ENCODE data around the gene GAPT. TPM values are rescaled to one million over a fixed set of nuclear protein-coding genes. Genes with fewer than 3 reads are reported as not detected.

Gene GAPT
- total and polyA plus RNA-seq, 12 donors: 0.28 to 2.2 (median 0.65) TPM; not detected in 1

GRCh38 chr5:58466939-58467338 is 24.3 kb upstream of the GAPT start:
- no peaks in the 10 kb centered on the region for H3K9me3 ChIP-seq (replicated peaks in 1 of 3)
- H3K27ac ChIP-seq: no peak overlapping the region
- TF ChIP-seq POLR2A (IDR thresholded peaks at IDR 0.05): no peak
- TF ChIP-seq CTCF (IDR thresholded peaks at IDR 0.05): no peak
- H3K4me1 ChIP-seq (replicated peaks in 1 of 2): no peaks in the 10 kb centered on the region
- H3K4me3 ChIP-seq: no peak overlapping the region
- DNase-seq: peak in 5 of 7 donors; percentile 12 to 29 (median 24)
- WGBS, 4 donors: 35 to 50% (median 41%) methylated on average over 4 of the region's 4 CpGs
- intact Hi-C loops (cut with DNase I): loop anchor here in 1 of 2 donors (10.0 kb wide), 1 partner anchor 962 kb away; no protein-coding TSS in a partner anchor
- no peaks in the 10 kb centered on the region for H3K36me3 ChIP-seq (replicated peaks in 1 of 2)
- H3K27me3 ChIP-seq: no peaks in the 10 kb centered on the region

- intact Hi-C loops (cut with DNase I): loop anchor here in 1 of 2 donors (10.0 kb wide), 1 partner anchor 965 kb away; no protein-coding TSS in a partner anchor
- no peaks in the 10 kb centered on the region for H3K9me3 ChIP-seq (replicated peaks in 1 of 3)
- WGBS, 4 donors: 70 to 80% (median 76%) methylated on average over 2 of the region's 2 CpGs
Observed at GRCh38 chr5:58469896-58470295, 21.3 kb upstream of the GAPT start.

GRCh38 chr5:58475404-58475803 is 15.8 kb upstream of the GAPT start:
- H3K27ac ChIP-seq: no peak overlapping the region
- no peaks in the 10 kb centered on the region for H3K4me1 ChIP-seq (replicated peaks in 1 of 2)
- WGBS, 4 donors: 72 to 90% (median 84%) methylated on average over 1 to 3 of the region's 3 CpGs
- no peaks in the 10 kb centered on the region for H3K27me3 ChIP-seq
- intact Hi-C loops (cut with DNase I): no loop called here
- no peaks in the 10 kb centered on the region for H3K9me3 ChIP-seq (replicated peaks in 1 of 3)
- TF ChIP-seq POLR2A (IDR thresholded peaks at IDR 0.05) (no peak), CTCF (IDR thresholded peaks at IDR 0.05) (no peak)
- H3K4me3 ChIP-seq: no peak overlapping the region
- DNase-seq: no peak
- H3K36me3 ChIP-seq (replicated peaks in 1 of 2): no peaks in the 10 kb centered on the region

More at GRCh38 chr5:58469896-58470295, 21.3 kb upstream of the GAPT start:
- Histone ChIP-seq H3K4me1 (replicated peaks in 1 of 2) (no peaks in the 10 kb centered on the region), H3K36me3 (replicated peaks in 1 of 2) (no peaks in the 10 kb centered on the region), H3K27me3 (no peaks in the 10 kb centered on the region), H3K4me3 (no peak overlapping the region), H3K27ac (no peak overlapping the region)
- TF ChIP-seq POLR2A (IDR thresholded peaks at IDR 0.05) (no peak), CTCF (IDR thresholded peaks at IDR 0.05) (no peak)
- no peak for DNase-seq

GRCh38 chr5:58477760-58478376 is 13.4 kb upstream of the GAPT start:
- TF ChIP-seq POLR2A (IDR thresholded peaks at IDR 0.05): no peak
- TF ChIP-seq CTCF (IDR thresholded peaks at IDR 0.05): peak in 3 of 6 experiments; percentile 13 to 32 (median 21)
- Histone ChIP-seq H3K27me3 (no peaks in the 10 kb centered on the region), H3K27ac (no peak overlapping the region), H3K36me3 (replicated peaks in 1 of 2) (no peaks in the 10 kb centered on the region), H3K4me3 (no peak overlapping the region), H3K9me3 (replicated peaks in 1 of 3) (no peaks in the 10 kb centered on the region), H3K4me1 (replicated peaks in 1 of 2) (no peaks in the 10 kb centered on the region)
- 18 to 29% (median 27%) methylated on average over 1 of the region's 1 CpG for WGBS, 4 donors
- DNase-seq: no peak
- intact Hi-C loops (cut with DNase I): no loop called here

Data from adrenal gland (tissue), 12 donors.